DOHH2 (cell line): ENCODE measurements around the gene RAB22A.

Experiments
- EZH2phosphoT487 ChIP-seq: fragments of 200-600 bp; sonication (generic); IDR thresholded peaks from 2 replicates; pipeline ENCODE4 v1.6.1; 2017; ENCODE audit warnings: borderline replicate concordance, mild to moderate bottlenecking, antibody characterized with exemption, low read length, moderate library complexity, mixed read lengths
- TF ChIP-seq, protein P1 (sequence below): fragments of 200-600 bp; sonication (generic); IDR thresholded peaks from one replicate; pipeline ENCODE4 v1.5.1; 2014; ENCODE audit warnings: antibody characterized with exemption, mild to moderate bottlenecking, low read depth, low read length; ENCODE audit not compliant: poor library complexity, severe bottlenecking

DNA sequence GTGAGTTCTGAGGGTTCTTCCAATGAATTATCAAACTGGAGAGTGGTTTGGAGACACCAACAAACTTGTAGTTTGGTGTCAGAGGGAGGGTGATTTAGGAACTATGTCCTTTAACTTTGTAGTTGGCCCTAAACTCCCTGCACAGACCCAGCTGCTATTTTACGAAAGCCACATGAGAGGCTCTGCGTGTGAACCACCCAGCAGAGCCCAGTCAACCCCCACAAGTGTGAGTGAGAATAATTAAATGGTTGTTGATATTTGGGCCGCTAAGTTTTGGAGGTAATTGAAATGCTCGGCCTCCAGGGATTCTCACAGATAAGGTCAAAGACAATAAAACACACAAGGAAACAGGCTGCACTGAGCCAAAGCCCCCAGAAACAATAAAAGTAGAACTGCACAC, 72.6 kb downstream of the RAB22A start:
- TF ChIP-seq, protein P1, sequence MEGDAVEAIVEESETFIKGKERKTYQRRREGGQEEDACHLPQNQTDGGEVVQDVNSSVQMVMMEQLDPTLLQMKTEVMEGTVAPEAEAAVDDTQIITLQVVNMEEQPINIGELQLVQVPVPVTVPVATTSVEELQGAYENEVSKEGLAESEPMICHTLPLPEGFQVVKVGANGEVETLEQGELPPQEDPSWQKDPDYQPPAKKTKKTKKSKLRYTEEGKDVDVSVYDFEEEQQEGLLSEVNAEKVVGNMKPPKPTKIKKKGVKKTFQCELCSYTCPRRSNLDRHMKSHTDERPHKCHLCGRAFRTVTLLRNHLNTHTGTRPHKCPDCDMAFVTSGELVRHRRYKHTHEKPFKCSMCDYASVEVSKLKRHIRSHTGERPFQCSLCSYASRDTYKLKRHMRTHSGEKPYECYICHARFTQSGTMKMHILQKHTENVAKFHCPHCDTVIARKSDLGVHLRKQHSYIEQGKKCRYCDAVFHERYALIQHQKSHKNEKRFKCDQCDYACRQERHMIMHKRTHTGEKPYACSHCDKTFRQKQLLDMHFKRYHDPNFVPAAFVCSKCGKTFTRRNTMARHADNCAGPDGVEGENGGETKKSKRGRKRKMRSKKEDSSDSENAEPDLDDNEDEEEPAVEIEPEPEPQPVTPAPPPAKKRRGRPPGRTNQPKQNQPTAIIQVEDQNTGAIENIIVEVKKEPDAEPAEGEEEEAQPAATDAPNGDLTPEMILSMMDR, result no peak
- TF ChIP-seq EZH2phosphoT487, result no peak
